ENCODE results near the gene HAUS5.

- TF ChIP-seq TARDBP (IDR thresholded peaks at IDR 0.05; ENCODE audit: borderline replicate concordance) (no peak), NR2C2 (IDR thresholded peaks at IDR 0.05; ENCODE audit: borderline replicate concordance, control insufficient read depth, insufficient read length, low read depth) (no peak), POLR2A (IDR thresholded peaks at IDR 0.05; ENCODE audit: low read depth, low read length) (no peak), ZNF207 (IDR thresholded peaks at IDR 0.05; ENCODE audit: borderline replicate concordance) (no peak), SP1 (IDR thresholded peaks at IDR 0.05; ENCODE audit: low read depth, low read length) (no peak), NFYB (IDR thresholded peaks at IDR 0.05; ENCODE audit: insufficient read depth, low read depth, low read length) (no peak), USF2 (IDR thresholded peaks at IDR 0.05; ENCODE audit: borderline replicate concordance, low read depth, low read length) (no peak), ZNF687 (IDR thresholded peaks at IDR 0.05) (no peak), JUND (IDR thresholded peaks at IDR 0.05; ENCODE audit: low read depth, low read length) (no peak), CREM (IDR thresholded peaks at IDR 0.05; ENCODE audit: low read depth) (no peak), CTCF (IDR thresholded peaks at IDR 0.05 in 2 of 3, conservative IDR thresholded peaks at IDR 0.05 in 1 of 3; ENCODE audit: control insufficient read depth in 2 of 3, extremely low read depth in 1 of 3, insufficient read depth in 1 of 3, low read depth in 3 of 3, low read length in 3 of 3) (no peak), ATF3 (IDR thresholded peaks at IDR 0.05; ENCODE audit: borderline replicate concordance, extremely low read depth, low read depth, low read length) (no peak)
Measured at GRCh38 chr19:35642798-35643254, 30.3 kb downstream of the HAUS5 start.
